HG03469 (cell line): ENCODE results near the gene DRD3.

Experiments used
- ATAC-seq: cut with Tn5 transposase; IDR thresholded peaks from one replicate; pipeline ENCODE4 v1.9.1; 2021; ENCODE audit warnings: mild to moderate bottlenecking, moderate library complexity, moderate number of reproducible peaks; ENCODE audit not compliant: unreplicated experiment

Gene DRD3

GRCh38 chr3:114079761-114080160, 99.1 kb downstream of the DRD3 start:
- no peak for ATAC-seq

GRCh38 chr3:114078126-114078525, 100.7 kb downstream of the DRD3 start:
- ATAC-seq, result no peak
